Calu3 (cell line): ENCODE results near the gene BARX2. TPM values are rescaled to one million over a fixed set of nuclear protein-coding genes. Genes with fewer than 3 reads are reported as not detected.
A peak's percentile ranks its signal among the peaks of the same experiment; 100 is the strongest.

Experiments
- BruUV-seq: library from RNA; stranded (reverse); fragments of 400-500 nt; replicated peaks from 2 replicates; lab custom pipeline; 2021; lab: Mats Ljungman, UMichigan
- CTCF ChIA-PET: fragments of 300-600 bp; sonication (Branson Sonifier 250); formaldehyde crosslinking; loops from one replicate; lab custom pipeline; 2022; ENCODE audit warnings: antibody characterized with exemption; lab: Charles Lee
- DNase-seq: peaks from one replicate; pipeline ENCODE4 v3.0.0; 2022
- H3K27ac Mint-ChIP-seq: one replicate; pipeline ENCODE4 v1.8.0; 2022; ENCODE audit warnings: mixed read lengths; ENCODE audit not compliant: unreplicated experiment
- H3K27me3 Mint-ChIP-seq: one replicate; pipeline ENCODE4 v1.8.0; 2022; ENCODE audit warnings: mixed read lengths; ENCODE audit not compliant: unreplicated experiment
- H3K36me3 Mint-ChIP-seq: one replicate; pipeline ENCODE4 v1.8.0; 2022; ENCODE audit warnings: mild to moderate bottlenecking, moderate library complexity, mixed read lengths; ENCODE audit not compliant: insufficient read depth, unreplicated experiment
- H3K4me1 Mint-ChIP-seq: one replicate; pipeline ENCODE4 v1.8.0; 2022; ENCODE audit warnings: mild to moderate bottlenecking, low read depth, mixed read lengths; ENCODE audit not compliant: unreplicated experiment
- H3K4me3 Mint-ChIP-seq: one replicate; pipeline ENCODE4 v1.8.0; 2022; ENCODE audit warnings: mild to moderate bottlenecking, low read depth, moderate library complexity, mixed read lengths; ENCODE audit not compliant: unreplicated experiment
- H3K9me3 Mint-ChIP-seq: one replicate; pipeline ENCODE4 v1.8.0; 2022; ENCODE audit warnings: low read depth, mixed read lengths; ENCODE audit not compliant: unreplicated experiment
- intact Hi-C: fragments of 100-400 bp; cut with micrococcal nuclease; formaldehyde crosslinking; loops from one replicate; pipeline ENCODE4 v1.10.0; 2022; ENCODE audit not compliant: unreplicated experiment
- total RNA-seq: library from RNA; stranded (reverse); gene quantifications from 2 replicates; pipeline ENCODE4 v1.2.3, GENCODE V29; 2022
- TF ChIP-seq, protein P1 (sequence below): fragments of 200-600 bp; IDR thresholded peaks from one replicate; pipeline ENCODE4 v1.8.0; 2022; ENCODE audit warnings: antibody characterized with exemption; ENCODE audit not compliant: unreplicated experiment

Gene BARX2
- total RNA-seq, 1 experiment from 2014 or later, result 41.6 TPM

DNA sequence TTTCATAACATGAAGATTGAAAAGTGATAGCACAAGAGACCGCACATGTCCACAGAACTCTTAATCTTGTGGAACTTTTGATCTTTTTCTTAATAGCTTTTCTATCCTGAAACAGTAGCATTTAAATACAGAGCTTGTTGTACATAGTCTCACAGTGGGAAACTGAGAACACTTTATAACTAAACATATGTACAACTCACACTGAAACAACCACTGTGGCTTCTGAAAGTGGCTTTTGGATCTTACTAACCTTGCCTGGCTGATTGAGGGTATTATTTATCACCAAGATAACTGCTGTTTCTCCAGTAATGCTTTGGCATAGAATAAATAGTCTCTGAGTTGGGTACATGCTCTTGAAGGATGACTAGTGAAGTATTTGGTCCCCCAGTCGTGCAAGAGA is 10.2 kb downstream of the BARX2 start:
- Mint-ChIP-seq H3K27ac (peak overlapping the region; percentile 23), H3K4me3 (peak overlapping the region; percentile 67), H3K9me3 (no peaks in the 10 kb centered on the region), H3K27me3 (no peaks in the 10 kb centered on the region), H3K36me3 (peaks cover 39% of the 10 kb centered on the region), H3K4me1 (peaks cover 85% of the 10 kb centered on the region)
- CTCF ChIA-PET, result interaction anchor here (0.5 kb wide), 1 partner anchor 19 kb away, joined by 9 read pairs; no protein-coding TSS in a partner anchor
- intact Hi-C loops, result loop anchor here (5.0 kb wide), 2 partner anchors 116 to 312 kb away; no protein-coding TSS in a partner anchor
- no TSS peak for BruUV-seq
- TF ChIP-seq, protein P1, sequence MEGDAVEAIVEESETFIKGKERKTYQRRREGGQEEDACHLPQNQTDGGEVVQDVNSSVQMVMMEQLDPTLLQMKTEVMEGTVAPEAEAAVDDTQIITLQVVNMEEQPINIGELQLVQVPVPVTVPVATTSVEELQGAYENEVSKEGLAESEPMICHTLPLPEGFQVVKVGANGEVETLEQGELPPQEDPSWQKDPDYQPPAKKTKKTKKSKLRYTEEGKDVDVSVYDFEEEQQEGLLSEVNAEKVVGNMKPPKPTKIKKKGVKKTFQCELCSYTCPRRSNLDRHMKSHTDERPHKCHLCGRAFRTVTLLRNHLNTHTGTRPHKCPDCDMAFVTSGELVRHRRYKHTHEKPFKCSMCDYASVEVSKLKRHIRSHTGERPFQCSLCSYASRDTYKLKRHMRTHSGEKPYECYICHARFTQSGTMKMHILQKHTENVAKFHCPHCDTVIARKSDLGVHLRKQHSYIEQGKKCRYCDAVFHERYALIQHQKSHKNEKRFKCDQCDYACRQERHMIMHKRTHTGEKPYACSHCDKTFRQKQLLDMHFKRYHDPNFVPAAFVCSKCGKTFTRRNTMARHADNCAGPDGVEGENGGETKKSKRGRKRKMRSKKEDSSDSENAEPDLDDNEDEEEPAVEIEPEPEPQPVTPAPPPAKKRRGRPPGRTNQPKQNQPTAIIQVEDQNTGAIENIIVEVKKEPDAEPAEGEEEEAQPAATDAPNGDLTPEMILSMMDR, result no peak
- no peak for DNase-seq

DNA sequence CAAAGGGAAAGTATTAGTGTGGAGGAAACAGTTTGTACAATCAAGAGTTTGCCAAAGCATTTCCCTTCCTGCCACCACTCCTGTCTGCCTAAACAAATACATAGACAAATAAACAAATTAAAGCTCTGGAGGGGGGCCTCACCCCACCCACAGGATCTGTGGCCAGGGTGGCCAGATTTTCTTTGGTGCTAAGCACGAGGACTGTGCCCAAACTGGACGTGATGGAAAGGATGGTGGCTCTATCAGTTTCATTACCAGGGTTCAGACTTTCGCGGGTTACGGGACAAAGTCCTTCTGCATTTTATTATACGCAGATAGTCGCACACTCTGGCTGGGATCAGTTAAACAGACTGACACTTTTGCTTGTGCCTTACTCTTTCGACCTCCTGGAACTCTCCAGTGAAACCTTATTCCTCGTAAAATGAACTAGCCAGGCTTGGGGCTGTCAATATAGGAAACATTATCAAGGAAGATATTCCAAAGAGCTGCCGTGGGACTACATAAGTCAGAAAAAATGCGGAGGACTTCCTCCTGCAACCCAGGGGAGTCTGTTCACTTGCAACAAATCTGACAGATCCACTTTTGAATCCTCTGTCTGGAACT is 11.2 kb downstream of the BARX2 start:
- Mint-ChIP-seq H3K27ac (peak overlapping the region; percentile 90), H3K4me1 (peaks cover 85% of the 10 kb centered on the region), H3K9me3 (no peaks in the 10 kb centered on the region), H3K27me3 (no peaks in the 10 kb centered on the region), H3K36me3 (peaks cover 33% of the 10 kb centered on the region), H3K4me3 (peak overlapping the region; percentile 67)
- CTCF ChIA-PET, result no interaction called here
- intact Hi-C loops, result loop anchor here (5.0 kb wide), 2 partner anchors 115 to 310 kb away; no protein-coding TSS in a partner anchor
- no peak for DNase-seq
- TF ChIP-seq, protein P1, result no peak
- no TSS peak for BruUV-seq

DNA sequence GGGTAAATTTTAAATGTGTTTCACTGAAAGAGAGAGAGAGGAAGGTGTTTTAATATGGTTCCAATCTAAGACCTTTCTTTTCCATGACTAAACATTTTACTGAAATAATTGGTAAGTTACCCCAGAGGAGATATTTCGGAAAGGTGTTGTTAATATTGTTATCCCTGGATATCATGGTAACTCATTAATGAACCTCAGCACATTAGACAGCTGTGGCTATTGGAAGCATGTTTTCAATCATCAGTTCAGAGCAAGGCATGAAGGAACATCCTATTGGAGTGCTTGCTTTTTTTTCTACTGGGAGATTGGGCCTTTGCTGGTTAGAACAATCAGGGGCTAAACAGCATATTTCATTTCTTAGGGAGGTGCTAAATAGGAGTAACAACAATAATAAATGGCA is 11.8 kb downstream of the BARX2 start:
- TF ChIP-seq, protein P1, result no peak
- intact Hi-C loops, result loop anchor here (5.0 kb wide), 2 partner anchors 115 to 310 kb away; no protein-coding TSS in a partner anchor
- no TSS peak for BruUV-seq
- DNase-seq, result no peak
- Mint-ChIP-seq H3K4me1 (peaks cover 85% of the 10 kb centered on the region), H3K4me3 (peak overlapping the region; percentile 67), H3K9me3 (no peaks in the 10 kb centered on the region), H3K27me3 (no peaks in the 10 kb centered on the region), H3K27ac (peak overlapping the region; percentile 90), H3K36me3 (peaks cover 28% of the 10 kb centered on the region)
- CTCF ChIA-PET, result no interaction called here

DNA sequence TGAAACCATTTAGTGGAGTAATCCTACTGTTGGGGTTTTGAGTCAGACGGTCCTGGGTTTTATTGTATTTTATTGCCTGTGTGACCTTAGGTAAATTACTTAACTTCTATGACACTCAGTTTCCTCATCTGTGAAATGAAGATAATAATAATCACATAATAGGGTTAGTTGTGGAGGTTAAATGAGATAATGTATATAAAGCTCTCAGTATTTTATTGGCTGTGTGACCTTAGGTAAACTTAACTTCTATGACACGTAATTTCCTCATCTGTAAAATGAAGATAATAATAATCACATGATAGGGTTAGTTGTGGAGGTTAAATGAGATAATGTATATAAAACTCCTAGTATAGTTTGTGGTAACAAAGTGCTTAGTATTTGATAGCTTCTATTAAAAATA is 13.2 kb downstream of the BARX2 start:
- H3K9me3 Mint-ChIP-seq, result no peaks in the 10 kb centered on the region
- H3K36me3 Mint-ChIP-seq, result peaks cover 22% of the 10 kb centered on the region
- no peaks in the 10 kb centered on the region for H3K27me3 Mint-ChIP-seq
- DNase-seq, result no peak
- TF ChIP-seq, protein P1, result no peak
- CTCF ChIA-PET, result interaction anchor here (0.7 to 1.1 kb wide), 2 partner anchors 9 to 24 kb away, joined by 3 to 4 read pairs; no protein-coding TSS in a partner anchor
- H3K4me1 Mint-ChIP-seq, result peaks cover 75% of the 10 kb centered on the region
- no TSS peak for BruUV-seq
- no peak overlapping the region for H3K27ac Mint-ChIP-seq
- intact Hi-C loops, result loop anchor here (2.0 to 5.0 kb wide), 3 partner anchors 20 to 308 kb away; no protein-coding TSS in a partner anchor
- H3K4me3 Mint-ChIP-seq, result no peak overlapping the region
